HEK293T (cell line): ENCODE results near the gene E2F7.

Experiments
- FOXA1 ChIP-seq: fragments of 450-650 bp; IDR thresholded peaks from 2 replicates; pipeline ENCODE4 v1.6.1; 2016; ENCODE audit warnings: mild to moderate bottlenecking
- FOXK2 ChIP-seq: fragments of 450-650 bp; IDR thresholded peaks from 2 replicates; pipeline ENCODE4 v1.6.1; 2016; ENCODE audit warnings: mild to moderate bottlenecking
- PKNOX1 ChIP-seq: fragments of 450-650 bp; IDR thresholded peaks from 2 replicates; pipeline ENCODE4 v1.6.1; 2016
- SUZ12 ChIP-seq: fragments of 450-650 bp; IDR thresholded peaks from 2 replicates; pipeline ENCODE4 v1.6.1; 2016; ENCODE audit warnings: mild to moderate bottlenecking
- TARDBP ChIP-seq: fragments of 450-650 bp; IDR thresholded peaks from 2 replicates; pipeline ENCODE4 v1.6.1; 2016

- TF ChIP-seq PKNOX1 (no peak), FOXK2 (no peak), TARDBP (no peak), FOXA1 (no peak), SUZ12 (no peak)
These were observed 32.5 kb upstream of the E2F7 start for GRCh38 chr12:77097846-77098245.
